ENCODE results near the gene ATP6V1G3.

GRCh38 chr1:198498881-198499280 lies 41.6 kb downstream of the ATP6V1G3 start:
- no peak for TF ChIP-seq CTCF (IDR thresholded peaks at IDR 0.05)
- no peak for TF ChIP-seq POLR2A (IDR thresholded peaks at IDR 0.05)
